ENCODE measurements around the gene CBX8. TPM values are rescaled to one million over a fixed set of nuclear protein-coding genes. Genes with fewer than 3 reads are reported as not detected.

CBX8 gene
- total and polyA plus RNA-seq, 2 donors, result 3.6 to 4.4 TPM

GRCh38 chr17:79810130-79811010 is 13.5 kb upstream of the CBX8 start:
- no peak overlapping the region for H3K4me3 ChIP-seq (ENCODE audit: low read depth, low read length)
- no peak for DNase-seq (ENCODE audit: extremely low spot score)

GRCh38 chr17:79809530-79810129 is 12.8 kb upstream of the CBX8 start:
- Histone ChIP-seq H3K27ac (ENCODE audit: low read depth) (no peak overlapping the region), H3K36me3 (ENCODE audit: insufficient read depth) (no peaks in the 10 kb centered on the region), H3K4me3 (ENCODE audit: low read depth, low read length) (no peak overlapping the region), H3K4me1 (ENCODE audit: insufficient read depth) (no peaks in the 10 kb centered on the region)
- 5% methylated on average over 40 of the region's 40 CpGs for WGBS
- DNase-seq (ENCODE audit: extremely low spot score), result no peak

More at GRCh38 chr17:79810130-79811010, 13.5 kb upstream of the CBX8 start:
- H3K27ac ChIP-seq (ENCODE audit: low read depth), result no peak overlapping the region
- H3K36me3 ChIP-seq (ENCODE audit: insufficient read depth), result no peaks in the 10 kb centered on the region
- H3K4me1 ChIP-seq (ENCODE audit: insufficient read depth), result no peaks in the 10 kb centered on the region
- 1% methylated on average over 79 of the region's 79 CpGs for WGBS

GRCh38 chr17:79808763-79809529 is 12.1 kb upstream of the CBX8 start:
- DNase-seq (ENCODE audit: extremely low spot score), result no peak
- Histone ChIP-seq H3K4me3 (ENCODE audit: low read depth, low read length) (no peak overlapping the region), H3K36me3 (ENCODE audit: insufficient read depth) (no peaks in the 10 kb centered on the region), H3K27ac (ENCODE audit: low read depth) (no peak overlapping the region), H3K4me1 (ENCODE audit: insufficient read depth) (no peaks in the 10 kb centered on the region)
- WGBS, result 42% methylated on average over 20 of the region's 20 CpGs

GRCh38 chr17:79806863-79807720 is 10.2 kb upstream of the CBX8 start:
- Histone ChIP-seq H3K4me1 (ENCODE audit: insufficient read depth) (no peaks in the 10 kb centered on the region), H3K27ac (ENCODE audit: low read depth) (no peak overlapping the region), H3K4me3 (ENCODE audit: low read depth, low read length) (no peak overlapping the region), H3K36me3 (ENCODE audit: insufficient read depth) (no peaks in the 10 kb centered on the region)
- no peak for DNase-seq (ENCODE audit: extremely low spot score)
- 33% methylated on average over 13 of the region's 13 CpGs for WGBS

- Histone ChIP-seq H3K4me3 (ENCODE audit: low read depth, low read length) (no peak overlapping the region), H3K4me1 (ENCODE audit: insufficient read depth) (no peaks in the 10 kb centered on the region), H3K36me3 (ENCODE audit: insufficient read depth) (no peaks in the 10 kb centered on the region), H3K27ac (ENCODE audit: low read depth) (no peak overlapping the region)
- no peak for DNase-seq (ENCODE audit: extremely low spot score)
- 34% methylated on average over 4 of the region's 4 CpGs for WGBS
Measured at GRCh38 chr17:79806446-79806760, 9.5 kb upstream of the CBX8 start.

- Histone ChIP-seq H3K4me1 (ENCODE audit: insufficient read depth) (no peaks in the 10 kb centered on the region), H3K36me3 (ENCODE audit: insufficient read depth) (no peaks in the 10 kb centered on the region), H3K4me3 (ENCODE audit: low read depth, low read length) (no peak overlapping the region), H3K27ac (ENCODE audit: low read depth) (no peak overlapping the region)
- WGBS, result 26% methylated on average over 22 of the region's 22 CpGs
- DNase-seq (ENCODE audit: extremely low spot score), result no peak
Measured at GRCh38 chr17:79804856-79805696, 8.2 kb upstream of the CBX8 start.

GRCh38 chr17:79803997-79804855 is 7.3 kb upstream of the CBX8 start:
- no peaks in the 10 kb centered on the region for H3K4me1 ChIP-seq (ENCODE audit: insufficient read depth)
- DNase-seq (ENCODE audit: extremely low spot score), result no peak
- 2% methylated on average over 76 of the region's 76 CpGs for WGBS
- no peak overlapping the region for H3K27ac ChIP-seq (ENCODE audit: low read depth)
- no peak overlapping the region for H3K4me3 ChIP-seq (ENCODE audit: low read depth, low read length)
- no peaks in the 10 kb centered on the region for H3K36me3 ChIP-seq (ENCODE audit: insufficient read depth)

GRCh38 chr17:79803421-79803996 is 6.6 kb upstream of the CBX8 start:
- Histone ChIP-seq H3K4me3 (ENCODE audit: low read depth, low read length) (no peak overlapping the region), H3K36me3 (ENCODE audit: insufficient read depth) (no peaks in the 10 kb centered on the region), H3K27ac (ENCODE audit: low read depth) (no peak overlapping the region), H3K4me1 (ENCODE audit: insufficient read depth) (no peaks in the 10 kb centered on the region)
- 12% methylated on average over 31 of the region's 31 CpGs for WGBS
- DNase-seq (ENCODE audit: extremely low spot score), result no peak

- H3K27ac ChIP-seq (ENCODE audit: low read depth), result no peak overlapping the region
- 5% methylated on average over 57 of the region's 57 CpGs for WGBS
- no peak for DNase-seq (ENCODE audit: extremely low spot score)
- no peak overlapping the region for H3K4me3 ChIP-seq (ENCODE audit: low read depth, low read length)
- no peaks in the 10 kb centered on the region for H3K36me3 ChIP-seq (ENCODE audit: insufficient read depth)
- H3K4me1 ChIP-seq (ENCODE audit: insufficient read depth), result no peaks in the 10 kb centered on the region
Measured at GRCh38 chr17:79802736-79803420, 6.0 kb upstream of the CBX8 start.

- Histone ChIP-seq H3K36me3 (ENCODE audit: insufficient read depth) (no peaks in the 10 kb centered on the region), H3K4me1 (ENCODE audit: insufficient read depth) (no peaks in the 10 kb centered on the region), H3K4me3 (ENCODE audit: low read depth, low read length) (no peak overlapping the region), H3K27ac (ENCODE audit: low read depth) (no peak overlapping the region)
- DNase-seq (ENCODE audit: extremely low spot score), result no peak
- WGBS, result 8% methylated on average over 11 of the region's 11 CpGs
Measured at GRCh38 chr17:79802039-79802735, 5.3 kb upstream of the CBX8 start.
